Lung (tissue), 12 donors: Measurements from ENCODE around the gene SETBP1. TPM values are rescaled to one million over a fixed set of nuclear protein-coding genes. Genes with fewer than 3 reads are reported as not detected.

Experiments used
- ATAC-seq: fragments of 200-7000 bp; cut with Tn5 transposase; one replicate; pipeline ENCODE4 v1.9.1; 2020; ENCODE audit warnings: moderate number of reproducible peaks; ENCODE audit not compliant: insufficient read depth, low FRiP score
- DNase-seq, 3 donors: peaks; one replicate each; pipeline ENCODE4 v3.0.0-alpha.2; 2013 to 2017
- H3K27ac ChIP-seq, 2 donors: one replicate each; pipeline ENCODE4 v1.5.1; 2013; ENCODE audit warnings: mild to moderate bottlenecking in 2 of 2, moderate library complexity in 2 of 2, control low read depth in 1 of 2, inconsistent platforms in 1 of 2, low read depth in 1 of 2, low read length in 1 of 2
- H3K27me3 ChIP-seq, 3 donors: one replicate each; pipeline ENCODE4 v1.5.1; 2013; ENCODE audit warnings: low read length in 2 of 3; ENCODE audit not compliant: control insufficient read depth in 3 of 3, insufficient read depth in 3 of 3
- H3K36me3 ChIP-seq, 4 donors: one replicate each; pipeline ENCODE4 v1.5.1; 2013; ENCODE audit warnings: low read length in 4 of 4, mild to moderate bottlenecking in 1 of 4, moderate library complexity in 1 of 4; ENCODE audit not compliant: control insufficient read depth in 4 of 4, insufficient read depth in 4 of 4
- H3K4me1 ChIP-seq, 5 donors: one replicate each; pipeline ENCODE4 v1.5.1; 2013; ENCODE audit warnings: low read length in 5 of 5, mild to moderate bottlenecking in 2 of 5, moderate library complexity in 1 of 5; ENCODE audit not compliant: control insufficient read depth in 5 of 5, insufficient read depth in 5 of 5
- H3K4me3 ChIP-seq: one replicate; pipeline ENCODE4 v1.5.1; 2013; ENCODE audit warnings: mild to moderate bottlenecking, control low read depth, moderate library complexity
- H3K9ac ChIP-seq, 2 donors: one replicate each; pipeline ENCODE4 v1.5.1; 2013; ENCODE audit warnings: low read length in 2 of 2, control low read depth in 1 of 2; ENCODE audit not compliant: insufficient read depth in 1 of 2
- H3K9me3 ChIP-seq, 4 donors: one replicate each; pipeline ENCODE4 v1.5.1; 2013; ENCODE audit warnings: low read length in 3 of 4, mild to moderate bottlenecking in 1 of 4, moderate library complexity in 1 of 4; ENCODE audit not compliant: control insufficient read depth in 4 of 4, insufficient read depth in 3 of 4
- CTCF ChIP-seq: IDR thresholded peaks from 2 replicates; pipeline ENCODE4 v1.5.1; 2012; ENCODE audit warnings: mild to moderate bottlenecking; ENCODE audit errors: control extremely low read depth, extremely low read depth
- WGBS, 2 donors: extraction: QIAGEN DNeasy Blood & Tissue Kit; methylation state at CpG; one replicate each; pipeline ENCODE4 v1.1.7; 2013; 5-methylcytosine and 5-hydroxymethylcytosine counted together
- polyA plus RNA-seq, 2 donors: library from polyadenylated mRNA; stranded (reverse); fragments of 200-250 nt; gene quantifications; one replicate each; pipeline ENCODE4 v1.2.1, GENCODE V29; 2013
- total RNA-seq, 2 donors: library from RNA; depleted of rRNA in 1 of 2; stranded (reverse); fragments of >200 nt in 1 of 2; gene quantifications; one replicate each; pipeline ENCODE4 v1.2.1, GENCODE V29; 2014 to 2021
- donor health status: control.
- donor health status: control.
- donor health status: Bipolar disorder and iron deficiency.
- donor health status: healthy.
- donor health status: DM: yes; HTN: yes; CAD: no.

Gene SETBP1
- total and polyA plus RNA-seq, 4 donors, result 1.6 to 43.8 (median 16.6) TPM

- Histone ChIP-seq H3K9ac (no peak overlapping the region), H3K27ac (no peak overlapping the region), H3K27me3 (no peaks in the 10 kb centered on the region), H3K4me1 (no peaks in the 10 kb centered on the region), H3K4me3 (no peak overlapping the region), H3K36me3 (no peaks in the 10 kb centered on the region), H3K9me3 (peaks cover 0 to 5% (median 0%) of the 10 kb centered on the region in 4 donors)
- DNase-seq (no peak), ATAC-seq (no peak)
- TF ChIP-seq CTCF, result no peak
- 89 to 90% methylated on average over 8 of the region's 8 CpGs for WGBS, 2 donors
Observed at GRCh38 chr18:45083226-45083855, 402.7 kb downstream of the SETBP1 start.

GRCh38 chr18:45084206-45084605, 403.5 kb downstream of the SETBP1 start:
- Histone ChIP-seq H3K9me3 (peaks cover 0 to 5% (median 0%) of the 10 kb centered on the region in 4 donors), H3K36me3 (no peaks in the 10 kb centered on the region), H3K4me3 (no peak overlapping the region), H3K9ac (no peak overlapping the region), H3K27ac (no peak overlapping the region), H3K4me1 (no peaks in the 10 kb centered on the region), H3K27me3 (no peaks in the 10 kb centered on the region)
- DNase-seq (no peak), ATAC-seq (no peak)
- WGBS, 2 donors, result 30 to 61% methylated on average over 13 of the region's 13 CpGs
- no peak for TF ChIP-seq CTCF

- Histone ChIP-seq H3K36me3 (no peaks in the 10 kb centered on the region), H3K9ac (no peak overlapping the region), H3K27me3 (no peaks in the 10 kb centered on the region), H3K4me3 (no peak overlapping the region), H3K4me1 (no peaks in the 10 kb centered on the region), H3K9me3 (peaks cover 0 to 5% (median 0%) of the 10 kb centered on the region in 4 donors), H3K27ac (no peak overlapping the region)
- 84 to 87% methylated on average over 5 of the region's 5 CpGs for WGBS, 2 donors
- DNase-seq (no peak), ATAC-seq (no peak)
- no peak for TF ChIP-seq CTCF
Observed at GRCh38 chr18:45085916-45086624, 405.4 kb downstream of the SETBP1 start.
